AG04450 (cell line): ENCODE measurements around the gene SLC1A7. TPM values are rescaled to one million over a fixed set of nuclear protein-coding genes. Genes with fewer than 3 reads are reported as not detected.

ENCODE experiments used
- CTCF ChIA-PET: fragments of 300-600, 350-600 bp; formaldehyde crosslinking; extraction: SDS; loops from one replicate; lab custom pipeline; 2022; ENCODE audit warnings: antibody characterized with exemption, inconsistent platforms; lab: Charles Lee
- POLR2A ChIA-PET: fragments of 350-600 bp; formaldehyde crosslinking; extraction: SDS; loops from one replicate; lab custom pipeline; 2021; ENCODE audit warnings: antibody characterized with exemption, inconsistent platforms; lab: Yijun Ruan, JAX
- DNase-seq: peaks from one replicate; pipeline ENCODE4 v3.0.0-alpha.2; 2011; ENCODE audit warnings: low read depth, low spot score
- H3K27ac ChIP-seq: one replicate; pipeline ENCODE4 v1.5.1; 2012; ENCODE audit warnings: low read depth, low read length, control low read depth
- H3K27me3 ChIP-seq: one replicate; pipeline ENCODE4 v1.6.0; 2012; ENCODE audit warnings: low read length; ENCODE audit not compliant: control insufficient read depth, insufficient read depth
- H3K4me3 ChIP-seq: 2 replicates; pipeline ENCODE4 v1.5.1; 2011; ENCODE audit warnings: mild to moderate bottlenecking, low read depth, low read length, control low read depth
- H3K9me3 ChIP-seq: 2 replicates; pipeline ENCODE4 v1.5.1; 2012; ENCODE audit warnings: low read length; ENCODE audit not compliant: control insufficient read depth, insufficient read depth
- polyA plus RNA-seq: library from polyadenylated mRNA; depleted of rRNA; stranded (reverse); fragments of >200 nt; gene quantifications from 2 replicates; pipeline ENCODE4 v1.2.3, GENCODE V29; 2011
- TF ChIP-seq, protein P1 (sequence below): IDR thresholded peaks from 2 replicates; pipeline ENCODE4 v1.5.1; 2011; ENCODE audit warnings: low read depth, low read length, control low read depth, inconsistent platforms

Gene SLC1A7
- polyA plus RNA-seq, 1 experiment = 0.11 TPM

DNA sequence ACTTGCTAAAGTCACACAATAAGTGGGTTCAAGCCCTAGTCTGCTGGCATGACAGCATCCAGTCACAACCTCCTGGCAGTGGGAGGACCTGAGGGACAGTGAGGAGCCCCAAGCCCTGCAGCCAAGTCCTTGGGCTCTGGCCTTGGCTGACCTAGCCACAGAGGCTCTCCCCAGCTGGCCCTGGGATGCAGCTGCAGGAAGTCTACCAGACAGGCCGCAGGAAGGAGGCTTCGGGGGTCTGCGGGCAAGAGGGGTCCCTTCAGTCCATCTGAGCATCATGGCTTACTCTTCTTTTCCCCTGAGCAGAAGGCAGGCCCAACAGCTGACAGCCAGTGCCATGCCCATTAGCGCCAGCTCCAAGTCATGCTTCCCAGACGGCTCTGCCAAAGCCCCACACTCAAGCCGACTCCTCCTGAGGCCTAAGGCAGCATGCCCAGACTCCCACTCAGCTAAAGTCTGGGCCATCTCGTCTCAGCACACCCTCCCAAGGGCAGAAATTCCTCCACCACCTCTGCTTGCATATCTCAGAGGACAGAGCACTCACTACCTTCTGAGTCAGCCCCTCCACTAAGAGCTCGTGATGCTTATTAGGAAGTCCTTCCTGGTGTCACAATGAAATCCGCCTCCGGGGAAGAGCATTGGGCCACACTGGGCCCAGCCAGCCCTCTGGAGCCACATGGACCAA lies 20.1 kb downstream of the SLC1A7 start:
- TF ChIP-seq, protein P1, sequence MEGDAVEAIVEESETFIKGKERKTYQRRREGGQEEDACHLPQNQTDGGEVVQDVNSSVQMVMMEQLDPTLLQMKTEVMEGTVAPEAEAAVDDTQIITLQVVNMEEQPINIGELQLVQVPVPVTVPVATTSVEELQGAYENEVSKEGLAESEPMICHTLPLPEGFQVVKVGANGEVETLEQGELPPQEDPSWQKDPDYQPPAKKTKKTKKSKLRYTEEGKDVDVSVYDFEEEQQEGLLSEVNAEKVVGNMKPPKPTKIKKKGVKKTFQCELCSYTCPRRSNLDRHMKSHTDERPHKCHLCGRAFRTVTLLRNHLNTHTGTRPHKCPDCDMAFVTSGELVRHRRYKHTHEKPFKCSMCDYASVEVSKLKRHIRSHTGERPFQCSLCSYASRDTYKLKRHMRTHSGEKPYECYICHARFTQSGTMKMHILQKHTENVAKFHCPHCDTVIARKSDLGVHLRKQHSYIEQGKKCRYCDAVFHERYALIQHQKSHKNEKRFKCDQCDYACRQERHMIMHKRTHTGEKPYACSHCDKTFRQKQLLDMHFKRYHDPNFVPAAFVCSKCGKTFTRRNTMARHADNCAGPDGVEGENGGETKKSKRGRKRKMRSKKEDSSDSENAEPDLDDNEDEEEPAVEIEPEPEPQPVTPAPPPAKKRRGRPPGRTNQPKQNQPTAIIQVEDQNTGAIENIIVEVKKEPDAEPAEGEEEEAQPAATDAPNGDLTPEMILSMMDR = no peak
- POLR2A ChIA-PET = no interaction called here
- Histone ChIP-seq H3K27ac (peak overlapping the region; percentile 31), H3K27me3 (no peaks in the 10 kb centered on the region), H3K9me3 (peaks cover 3% of the 10 kb centered on the region; the same call in 1 of the 2 replicates), H3K4me3 (no peak overlapping the region)
- no peak for DNase-seq
- CTCF ChIA-PET = interaction anchor here (1.3 kb wide), 1 partner anchor 74 kb away, joined by 3 read pairs; no protein-coding TSS in a partner anchor

DNA sequence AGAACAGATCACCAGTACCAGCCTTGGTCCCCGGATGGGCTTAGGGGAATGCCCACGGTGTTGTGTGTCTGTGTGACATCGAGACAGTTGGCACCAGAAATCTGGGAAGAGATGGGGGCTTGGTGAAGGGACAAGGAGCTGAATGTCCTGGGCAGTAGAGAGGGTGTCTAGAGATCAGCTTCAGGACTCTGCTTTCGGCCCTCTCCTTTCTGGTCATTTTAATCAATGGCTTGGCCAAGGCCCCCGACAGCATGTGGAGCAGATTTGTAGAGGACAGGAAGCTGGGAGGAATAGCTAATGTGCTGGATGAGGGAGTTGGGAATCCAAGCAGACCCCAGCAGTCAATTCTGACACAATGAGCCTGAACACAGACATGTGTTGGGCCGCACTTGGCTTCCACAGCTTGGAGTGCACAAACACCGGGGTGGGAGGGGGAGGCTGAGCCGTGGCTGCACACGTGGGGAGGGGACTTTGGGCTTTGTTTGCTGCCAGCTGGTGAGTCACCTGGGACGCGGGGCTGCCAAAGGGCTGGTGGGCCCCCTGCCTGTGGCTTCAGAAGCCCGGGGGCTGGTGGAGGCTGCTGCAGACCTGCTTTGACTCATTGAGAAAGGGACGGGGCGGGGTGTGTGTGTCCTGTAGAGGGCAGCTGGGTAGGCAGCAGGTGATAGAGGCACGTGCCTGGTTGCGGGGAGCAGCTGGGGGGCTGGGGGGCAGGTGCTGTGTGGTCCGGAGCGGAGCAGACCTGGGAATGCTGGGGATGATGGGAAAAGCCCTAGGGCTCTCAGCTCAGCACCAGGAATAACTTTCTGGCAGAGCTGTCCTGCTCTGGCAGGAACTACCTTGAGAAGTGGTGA lies 20.9 kb downstream of the SLC1A7 start:
- H3K27me3 ChIP-seq = no peaks in the 10 kb centered on the region
- TF ChIP-seq, protein P1 = no peak
- H3K9me3 ChIP-seq = peaks cover 3% of the 10 kb centered on the region; the same call in 1 of the 2 replicates
- POLR2A ChIA-PET = interaction anchor here (0.8 kb wide), 1 partner anchor 14 kb away, joined by 3 read pairs; no protein-coding TSS in a partner anchor
- CTCF ChIA-PET = no interaction called here
- DNase-seq = no peak
- H3K4me3 ChIP-seq = no peak overlapping the region
- no peak overlapping the region for H3K27ac ChIP-seq

DNA sequence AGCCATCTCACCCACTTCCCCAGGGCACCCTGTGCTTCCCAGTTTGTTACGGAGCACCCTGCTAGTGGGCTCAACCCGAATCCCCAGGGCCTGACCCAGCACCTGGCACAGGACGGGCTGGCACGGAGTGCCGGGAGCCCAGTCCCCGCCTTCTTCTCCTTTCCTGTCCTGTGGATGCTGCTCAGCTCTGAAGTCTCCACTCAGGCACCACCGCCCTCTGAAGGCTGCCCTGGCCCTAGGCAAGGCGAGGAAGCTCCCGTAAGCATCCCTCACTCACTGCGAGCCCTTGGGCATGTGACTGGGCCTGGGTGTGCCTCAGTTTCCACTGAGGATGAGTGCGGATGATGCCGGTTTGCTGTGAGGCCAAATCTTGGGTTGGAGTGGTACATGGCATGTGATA lies 21.8 kb downstream of the SLC1A7 start:
- H3K27ac ChIP-seq = no peak overlapping the region
- no peak overlapping the region for H3K4me3 ChIP-seq
- no peaks in the 10 kb centered on the region for H3K27me3 ChIP-seq
- ChIA-PET POLR2A (no interaction called here), CTCF (no interaction called here)
- peaks cover 3% of the 10 kb centered on the region; the same call in 1 of the 2 replicates for H3K9me3 ChIP-seq
- TF ChIP-seq, protein P1 = no peak
- DNase-seq = no peak

DNA sequence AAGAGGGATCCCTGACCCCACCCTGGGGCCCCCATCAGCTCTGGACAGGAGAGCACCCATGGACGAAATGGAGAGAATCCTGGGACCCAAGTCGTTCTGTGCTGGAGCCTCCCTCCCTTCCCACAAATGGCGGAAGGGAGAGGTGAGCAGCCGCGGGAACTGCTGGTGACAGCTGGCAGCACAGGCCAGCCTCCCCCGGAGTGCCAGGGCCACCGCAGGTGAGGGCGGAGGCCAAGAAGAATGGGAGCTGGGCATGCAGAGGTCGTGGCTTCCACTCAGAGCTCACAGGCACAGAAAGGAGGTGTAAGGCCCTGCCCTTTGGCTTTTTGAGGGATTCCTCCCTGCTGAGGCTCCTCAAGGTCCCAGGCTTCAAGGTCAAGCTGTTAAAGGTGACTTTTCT lies 24.6 kb downstream of the SLC1A7 start:
- Histone ChIP-seq H3K4me3 (no peak overlapping the region), H3K9me3 (no peaks in the 10 kb centered on the region; the same call in 1 of the 2 replicates), H3K27ac (no peak overlapping the region), H3K27me3 (no peaks in the 10 kb centered on the region)
- ChIA-PET POLR2A (interaction anchor here (0.7 kb wide), 1 partner anchor 12 kb away, joined by 3 read pairs; no protein-coding TSS in a partner anchor), CTCF (no interaction called here)
- DNase-seq = no peak
- TF ChIP-seq, protein P1 = no peak
